Prostate gland (tissue), 2 donors: ENCODE results near the gene SYNJ2.

Experiments
- POLR2A ChIP-seq: fragments of 450-650 bp; IDR thresholded peaks from one replicate; pipeline ENCODE4 v1.6.1; 2016; ENCODE audit warnings: antibody characterized with exemption, mild to moderate bottlenecking
- TF ChIP-seq, protein P1 (sequence below), 4 experiments: fragments of 200-600 bp in 2 of 4; fragments of 450-650 bp in 2 of 4; sonication (generic) in 2 of 4; IDR thresholded peaks; 1 replicate in 3 of 4; 2 replicates in 1 of 4; pipeline ENCODE4 v1.5.1; 2016 to 2019; ENCODE audit warnings: antibody characterized with exemption in 4 of 4, mild to moderate bottlenecking in 2 of 4, moderate library complexity in 2 of 4

DNA sequence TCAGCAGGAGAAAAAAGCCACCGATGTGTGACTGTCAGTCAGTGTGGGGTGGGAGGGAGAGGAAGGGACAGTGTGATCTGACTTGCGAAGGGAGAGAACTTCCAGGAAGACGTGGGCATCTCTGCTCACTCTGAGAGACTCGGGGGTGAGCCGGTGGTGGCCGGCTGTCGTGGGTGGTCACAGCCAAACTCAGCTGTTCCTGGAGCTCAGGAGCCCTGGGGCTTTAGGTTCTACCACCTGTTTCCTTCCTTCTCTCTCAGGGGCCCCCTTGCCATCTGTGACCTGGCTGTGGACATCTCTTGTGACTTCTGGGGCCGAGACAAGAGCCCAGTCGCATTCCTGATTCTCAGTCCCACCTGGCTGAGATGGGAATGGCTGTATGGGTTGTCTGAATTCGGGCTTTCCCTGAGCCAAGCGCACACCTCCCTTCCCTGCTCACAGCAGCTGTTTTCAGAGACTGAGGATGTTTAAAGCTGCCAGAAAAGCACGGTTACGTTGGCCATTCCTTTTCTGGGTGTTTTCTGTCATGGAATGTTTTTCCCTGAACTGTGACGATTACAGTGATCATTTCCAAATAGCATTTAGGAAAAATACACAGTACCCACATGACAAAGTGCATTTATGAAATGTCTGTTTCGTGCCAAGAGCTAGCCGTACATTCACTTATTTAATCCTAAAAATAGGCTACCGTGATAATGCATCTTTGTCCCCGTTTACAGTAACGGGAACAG is 36.5 kb downstream of the SYNJ2 start:
- TF ChIP-seq, protein P1, sequence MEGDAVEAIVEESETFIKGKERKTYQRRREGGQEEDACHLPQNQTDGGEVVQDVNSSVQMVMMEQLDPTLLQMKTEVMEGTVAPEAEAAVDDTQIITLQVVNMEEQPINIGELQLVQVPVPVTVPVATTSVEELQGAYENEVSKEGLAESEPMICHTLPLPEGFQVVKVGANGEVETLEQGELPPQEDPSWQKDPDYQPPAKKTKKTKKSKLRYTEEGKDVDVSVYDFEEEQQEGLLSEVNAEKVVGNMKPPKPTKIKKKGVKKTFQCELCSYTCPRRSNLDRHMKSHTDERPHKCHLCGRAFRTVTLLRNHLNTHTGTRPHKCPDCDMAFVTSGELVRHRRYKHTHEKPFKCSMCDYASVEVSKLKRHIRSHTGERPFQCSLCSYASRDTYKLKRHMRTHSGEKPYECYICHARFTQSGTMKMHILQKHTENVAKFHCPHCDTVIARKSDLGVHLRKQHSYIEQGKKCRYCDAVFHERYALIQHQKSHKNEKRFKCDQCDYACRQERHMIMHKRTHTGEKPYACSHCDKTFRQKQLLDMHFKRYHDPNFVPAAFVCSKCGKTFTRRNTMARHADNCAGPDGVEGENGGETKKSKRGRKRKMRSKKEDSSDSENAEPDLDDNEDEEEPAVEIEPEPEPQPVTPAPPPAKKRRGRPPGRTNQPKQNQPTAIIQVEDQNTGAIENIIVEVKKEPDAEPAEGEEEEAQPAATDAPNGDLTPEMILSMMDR (IDR thresholded peaks at IDR 0.05), result no peak
- TF ChIP-seq POLR2A, result no peak
